ENCODE data around the gene LPCAT4. TPM values are rescaled to one million over a fixed set of nuclear protein-coding genes. Genes with fewer than 3 reads are reported as not detected.

Gene LPCAT4
- total and polyA plus RNA-seq, 9 of the 15 experiments (the other 6 are each of a cell fraction or from before 2014, with no cell fraction given), result 7.3 to 34.3 (median 14.4) TPM

- no peak for TF ChIP-seq TAL1 (IDR thresholded peaks at IDR 0.05)
- TF ChIP-seq USF2 (CRISPR knock-in tag; IDR thresholded peaks at IDR 0.05), result peak; percentile 97
- peak in 1 of 2 experiments; percentile 48 for TF ChIP-seq AFF1 (IDR thresholded peaks at IDR 0.05; ENCODE audit: low read depth in 1 of 2, partially characterized antibody in 2 of 2)
- TF ChIP-seq CREM (IDR thresholded peaks at IDR 0.05; ENCODE audit: low read depth), result 0 out of 2 replicates have a peak, but pooled peaks have one; percentile 16
- no peak for TF ChIP-seq PCBP2 (IDR thresholded peaks at IDR 0.05; ENCODE audit: low read depth, low read length, poor library complexity, severe bottlenecking)
- no peak for TF ChIP-seq ELF1 (tag; IDR thresholded peaks at IDR 0.05)
- TF ChIP-seq POLR2B (IDR thresholded peaks at IDR 0.05; ENCODE audit: low read depth, partially characterized antibody), result peak; percentile 42
- TF ChIP-seq TOE1 (IDR thresholded peaks at IDR 0.05; ENCODE audit: borderline replicate concordance), result peak; percentile 97
- no peak for TF ChIP-seq TOE1 (CRISPR knock-in tag; IDR thresholded peaks at IDR 0.05; ENCODE audit: borderline replicate concordance, low read depth)
- TF ChIP-seq PHF20 (IDR thresholded peaks at IDR 0.05; ENCODE audit: partially characterized antibody), result peak; percentile 40
- peak in 1 of 2 experiments; percentile 29; a peak in 1 of 4 replicates for TF ChIP-seq SIN3A (IDR thresholded peaks at IDR 0.05; ENCODE audit: borderline replicate concordance in 2 of 2, control insufficient read depth in 1 of 2, low read depth in 2 of 2, low read length in 2 of 2)
- TF ChIP-seq SRSF3 (IDR thresholded peaks at IDR 0.05; ENCODE audit: insufficient read depth, low read length), result no peak
- peak; percentile 30 for TF ChIP-seq RBBP5 (IDR thresholded peaks at IDR 0.05; ENCODE audit: borderline replicate concordance, insufficient read depth, low read length, poor library complexity, severe bottlenecking)
- peak; percentile 17; the same call in 1 of the 2 replicates for TF ChIP-seq FOSL1 (tag; conservative IDR thresholded peaks at IDR 0.05)
- no peak for TF ChIP-seq PURB (CRISPR knock-in tag; IDR thresholded peaks at IDR 0.05; ENCODE audit: low read depth)
- no peak for TF ChIP-seq MAFK (IDR thresholded peaks at IDR 0.05; ENCODE audit: low read length)
- TF ChIP-seq ZNF445 (CRISPR knock-in tag; IDR thresholded peaks at IDR 0.05; ENCODE audit: low read depth), result no peak
- TF ChIP-seq ZNF232 (CRISPR knock-in tag; IDR thresholded peaks at IDR 0.05), result no peak
- TF ChIP-seq TBP (optimal IDR thresholded peaks at IDR 0.05; ENCODE audit: low read depth, low read length), result peak; percentile 61
- TF ChIP-seq ZNF79 (CRISPR knock-in tag; IDR thresholded peaks at IDR 0.05; ENCODE audit: low read depth), result no peak
- TF ChIP-seq CXXC5 (CRISPR knock-in tag; IDR thresholded peaks at IDR 0.05), result peak; percentile 47
- peak; percentile 49; the same call in 1 of the 2 replicates for TF ChIP-seq SMARCA4 (IDR thresholded peaks at IDR 0.05)
- TF ChIP-seq FOXA1 (IDR thresholded peaks at IDR 0.05; ENCODE audit: borderline replicate concordance), result no peak
- no peak for TF ChIP-seq NFRKB (IDR thresholded peaks at IDR 0.05; ENCODE audit: low read depth)
Measured at GRCh38 chr15:34318277-34319079, 48.5 kb downstream of the LPCAT4 start (continued).

Measured in K562 (cell line).